HCT116 (cell line): ENCODE results near the gene NSMF. TPM values are rescaled to one million over a fixed set of nuclear protein-coding genes. Genes with fewer than 3 reads are reported as not detected.

Source experiments
- ATAC-seq: fragments of 200-7000 bp; cut with Tn5 transposase; 2 replicates; pipeline ENCODE4 v1.9.1; 2020; ENCODE audit warnings: mild to moderate bottlenecking, moderate library complexity
- BruUV-seq: library from RNA; stranded (reverse); fragments of 400-500 nt; replicated peaks from 2 replicates; lab custom pipeline; 2021; lab: Mats Ljungman, UMichigan
- CTCF ChIA-PET: fragments of 300-600 bp; sonication (Branson Sonifier 250); formaldehyde crosslinking; loops from one replicate; lab custom pipeline; 2021; ENCODE audit warnings: antibody characterized with exemption; lab: Charles Lee
- POLR2A ChIA-PET: fragments of 300-600, 350-600 bp; sonication (Branson Sonifier 250); formaldehyde crosslinking; loops from one replicate; lab custom pipeline; 2021; ENCODE audit warnings: antibody characterized with exemption; lab: Charles Lee
- RAD21 ChIA-PET, 2 experiments: fragments of 300-600 bp; sonication (Branson Sonifier 250); formaldehyde crosslinking; loops; one replicate each; lab custom pipeline; 2023; ENCODE audit warnings: low total read pairs in 2 of 2; ENCODE audit not compliant: uncharacterized antibody in 2 of 2, unreplicated experiment in 2 of 2, low non-redundant PET in 1 of 2; lab: Charles Lee
- DNase-seq: peaks from one replicate; pipeline ENCODE4 v3.0.0-alpha.2; 2010; ENCODE audit warnings: low read depth, low spot score
- H2AFZ ChIP-seq: fragments of 200-600 bp; shearing (Covaris generic), sonication (generic); 2 replicates; pipeline ENCODE4 v1.6.1; 2017; ENCODE audit warnings: low read depth, mixed run types, mixed read lengths, antibody characterized with exemption, low read length; ENCODE audit not compliant: poor library complexity, severe bottlenecking
- H3K27ac ChIP-seq: 2 replicates; pipeline ENCODE4 v1.5.1; 2012; ENCODE audit warnings: low read depth, low read length
- H3K27me3 ChIP-seq: fragments of 200-600 bp; sonication (generic); 2 replicates; pipeline ENCODE4 v1.6.1; 2016; ENCODE audit warnings: mixed run types, low read length, mixed read lengths; ENCODE audit not compliant: insufficient read depth
- H3K36me3 ChIP-seq, 2 experiments: fragments of 200-500 bp in 1 of 2; fragments of 200-600 bp in 1 of 2; sonication (Bioruptor generic) in 1 of 2; sonication (generic) in 1 of 2; 2 replicates each; pipeline versions ENCODE4 v1.5.1 to v1.6.1; 2014 to 2016; ENCODE audit warnings: low read length in 2 of 2, inconsistent platforms in 1 of 2, mixed read lengths in 1 of 2, mixed run types in 1 of 2; ENCODE audit not compliant: insufficient read depth in 2 of 2, control insufficient read depth in 1 of 2
- H3K4me1 ChIP-seq, 2 experiments: fragments of 200-600 bp in 1 of 2; sonication (generic) in 1 of 2; 2 replicates each; pipeline versions ENCODE4 v1.5.1 to v1.6.1; 2012 to 2017; ENCODE audit warnings: low read length in 2 of 2, inconsistent platforms in 1 of 2, mild to moderate bottlenecking in 1 of 2, mixed read lengths in 1 of 2, mixed run types in 1 of 2, moderate library complexity in 1 of 2; ENCODE audit not compliant: insufficient read depth in 2 of 2, control insufficient read depth in 1 of 2
- H3K4me2 ChIP-seq: fragments of 200-600 bp; sonication (generic); 2 replicates; pipeline ENCODE4 v1.6.1; 2017; ENCODE audit warnings: mixed run types, low read length, mixed read lengths
- H3K4me3 ChIP-seq, 2 experiments: fragments of 200-600 bp in 1 of 2; sonication (generic) in 1 of 2; replicated peaks in 1 of 2; 2 replicates each; pipeline ENCODE4 v1.5.1; 2011 to 2016; ENCODE audit warnings: low read length in 2 of 2, control low read depth in 1 of 2, low read depth in 1 of 2, mild to moderate bottlenecking in 1 of 2, mixed read lengths in 1 of 2, mixed run types in 1 of 2
- H3K79me2 ChIP-seq: fragments of 200-600 bp; sonication (generic); 2 replicates; pipeline ENCODE4 v1.6.1; 2017; ENCODE audit warnings: mild to moderate bottlenecking, mixed run types, low read length, moderate library complexity, mixed read lengths; ENCODE audit not compliant: insufficient read depth
- H3K9ac ChIP-seq: fragments of 200-600 bp; sonication (generic); 2 replicates; pipeline ENCODE4 v1.6.1; 2016; ENCODE audit warnings: low read length, mixed read lengths
- H3K9me2 ChIP-seq: fragments of 200-600 bp; sonication (generic), shearing (Covaris generic); 2 replicates; pipeline ENCODE4 v1.6.1; 2017; ENCODE audit warnings: mixed run types, mild to moderate bottlenecking, moderate library complexity; ENCODE audit not compliant: insufficient read depth
- H3K9me3 ChIP-seq, 2 experiments: fragments of 200-500 bp in 1 of 2; fragments of 200-600 bp in 1 of 2; sonication (Bioruptor generic) in 1 of 2; sonication (generic) in 1 of 2; 2 replicates each; pipeline ENCODE4 v1.6.1; 2014 to 2017; ENCODE audit warnings: low read length in 2 of 2, mixed read lengths in 2 of 2, inconsistent platforms in 1 of 2, low read depth in 1 of 2, mild to moderate bottlenecking in 1 of 2, mixed run types in 1 of 2, moderate library complexity in 1 of 2; ENCODE audit not compliant: control insufficient read depth in 1 of 2, insufficient read depth in 1 of 2
- H4K20me1 ChIP-seq: fragments of 200-600 bp; sonication (generic), shearing (Covaris generic); 2 replicates; pipeline ENCODE4 v1.6.1; 2017; ENCODE audit warnings: mixed run types, mild to moderate bottlenecking, moderate library complexity; ENCODE audit not compliant: insufficient read depth
- ATF3 ChIP-seq: IDR thresholded peaks from 2 replicates; pipeline ENCODE4 v1.6.1; 2012
- CBX3 ChIP-seq: IDR thresholded peaks from 2 replicates; pipeline ENCODE4 v1.6.1; 2012; ENCODE audit warnings: low read depth
- EGR1 ChIP-seq: IDR thresholded peaks from 2 replicates; pipeline ENCODE4 v1.6.1; 2012; ENCODE audit warnings: low read depth
- EZH2 ChIP-seq: fragments of 200-600 bp; sonication (generic); IDR thresholded peaks from 2 replicates; pipeline ENCODE4 v1.6.1; 2017; ENCODE audit warnings: antibody characterized with exemption, mixed run types
- JUND ChIP-seq: IDR thresholded peaks from 2 replicates; pipeline ENCODE4 v1.6.1; 2012
- MAX ChIP-seq: IDR thresholded peaks from 2 replicates; pipeline ENCODE4 v1.6.1; 2012
- POLR2AphosphoS5 ChIP-seq: IDR thresholded peaks from 2 replicates; pipeline ENCODE4 v1.6.1; 2011; ENCODE audit warnings: mild to moderate bottlenecking, low read depth, low read length, moderate library complexity
- RAD21 ChIP-seq: IDR thresholded peaks from 2 replicates; pipeline ENCODE4 v1.6.1; 2012; ENCODE audit warnings: low read depth, mild to moderate bottlenecking
- REST ChIP-seq: IDR thresholded peaks from 2 replicates; pipeline ENCODE4 v1.6.1; 2012; ENCODE audit warnings: low read depth
- SIN3A ChIP-seq: IDR thresholded peaks from 2 replicates; pipeline ENCODE4 v1.6.1; 2012; ENCODE audit warnings: low read depth
- SRF ChIP-seq: IDR thresholded peaks from 2 replicates; pipeline ENCODE4 v1.6.1; 2012; ENCODE audit warnings: low read depth
- TCF7L2 ChIP-seq: IDR thresholded peaks from 2 replicates; pipeline ENCODE4 v1.7.0; 2011; ENCODE audit warnings: borderline replicate concordance, inconsistent platforms; ENCODE audit not compliant: insufficient read depth, insufficient read length; ENCODE audit errors: extremely low read depth
- ZBTB33 ChIP-seq: IDR thresholded peaks from 2 replicates; pipeline ENCODE4 v1.6.1; 2011; ENCODE audit warnings: mild to moderate bottlenecking, low read length, moderate library complexity; ENCODE audit not compliant: insufficient replicate concordance; ENCODE audit errors: extremely low read depth
- ZFX ChIP-seq: fragments of 450-650 bp; IDR thresholded peaks from 2 replicates; pipeline ENCODE4 v1.6.1; 2017
- intact Hi-C: fragments of 100-400 bp; cut with micrococcal nuclease; formaldehyde crosslinking; loops from 2 replicates; pipeline ENCODE4 v1.10.0; 2022
- total RNA-seq: library from RNA; stranded (reverse); gene quantifications from one replicate; pipeline ENCODE4 v1.2.1, GENCODE V29; 2021; ENCODE audit not compliant: unreplicated experiment

NSMF gene
- total RNA-seq, 1 experiment from 2014 or later = 81.9 TPM

GRCh38 chr9:137411645-137412380, 47.3 kb downstream of the NSMF start:
- peak overlapping the region; percentile 32 to 55 for H3K4me3 ChIP-seq
- RAD21 ChIA-PET = interaction anchor here in 1 of 2 experiments (1.2 kb wide), 1 partner anchor 125 kb away, joined by 3 read pairs; no protein-coding TSS in a partner anchor
- ATAC-seq = peak; percentile 67
- no peaks in the 10 kb centered on the region for H3K27me3 ChIP-seq
- H3K36me3 ChIP-seq = no peaks in the 10 kb centered on the region
- peak overlapping the region; percentile 95 for H3K27ac ChIP-seq
- peak; percentile 50; the same call in 1 of the 2 replicates for TF ChIP-seq ZFX
- no peak for TF ChIP-seq MAX
- TF ChIP-seq REST = no peak
- peak; percentile 45; the same call in 1 of the 2 replicates for TF ChIP-seq POLR2AphosphoS5
- no peak for TF ChIP-seq EGR1
- TF ChIP-seq ZBTB33 = no peak
- no peak for TF ChIP-seq ATF3
- no peak for TF ChIP-seq RAD21
- no peak for TF ChIP-seq SIN3A
- TF ChIP-seq JUND = no peak
- TF ChIP-seq SRF = no peak
- peak; percentile 74 for TF ChIP-seq TCF7L2
- TF ChIP-seq CBX3 = no peak
- TF ChIP-seq EZH2 = no peak
- TF ChIP-seq, all 23 proteins: peak for 3
- H3K4me2 ChIP-seq = peak overlapping the region; percentile 89
- no peaks in the 10 kb centered on the region for H4K20me1 ChIP-seq
- H3K79me2 ChIP-seq = peaks cover 30% of the 10 kb centered on the region; the same call in 1 of the 2 replicates
- peak overlapping the region; percentile 78 for H3K9ac ChIP-seq
- no peaks in the 10 kb centered on the region for H3K9me3 ChIP-seq
- CTCF ChIA-PET = interaction anchor here (1.0 to 1.7 kb wide), 2 partner anchors 11 to 171 kb away, joined by 3 to 7 read pairs; partner anchors contain the start of genes EXD3, NOXA1 and TUBB4B
- no peak overlapping the region for H2AFZ ChIP-seq
- peaks cover 47 to 67% of the 10 kb centered on the region in 2 experiments for H3K4me1 ChIP-seq
- POLR2A ChIA-PET = interaction anchor here (0.6 to 2.2 kb wide), 3 partner anchors 11 to 110 kb away, joined by 3 to 10 read pairs (median 3); partner anchors contain the start of genes EXD3, NOXA1 and NRARP
- intact Hi-C loops = no loop called here
- BruUV-seq = no TSS peak
- H3K9me2 ChIP-seq = no peaks in the 10 kb centered on the region
- DNase-seq = peak; percentile 75
